GM12878 (cell line): ENCODE results near the gene SUPT4H1. TPM values are rescaled to one million over a fixed set of nuclear protein-coding genes. Genes with fewer than 3 reads are reported as not detected.
A peak's percentile ranks its signal among the peaks of the same experiment; 100 is the strongest.

Experiments used
- BHLHE40 ChIP-seq, 2 experiments: fragments of 450-650 bp in 1 of 2; IDR thresholded peaks; 2 replicates each; pipeline ENCODE4 v1.6.1; 2011 to 2017; ENCODE audit warnings: low read depth in 2 of 2, borderline replicate concordance in 1 of 2, improper control_type of control experiment in 1 of 2, low read length in 1 of 2, mild to moderate bottlenecking in 1 of 2
- BMI1 ChIP-seq: fragments of 450-650 bp; IDR thresholded peaks from 2 replicates; pipeline ENCODE4 v1.6.1; 2016; ENCODE audit warnings: mild to moderate bottlenecking, moderate library complexity, borderline replicate concordance
- CEBPB ChIP-seq, 2 experiments: fragments of 150-350 bp in 1 of 2; IDR thresholded peaks; 2 replicates each; pipeline ENCODE4 v1.6.1; 2012 to 2014; ENCODE audit warnings: low read depth in 2 of 2, low read length in 2 of 2, borderline replicate concordance in 1 of 2, inconsistent platforms in 1 of 2
- CHD4 ChIP-seq: fragments of 200-600 bp; sonication (generic); IDR thresholded peaks from 2 replicates; pipeline ENCODE4 v1.6.1; 2016; ENCODE audit warnings: mild to moderate bottlenecking
- CREB1 ChIP-seq: IDR thresholded peaks from 2 replicates; pipeline ENCODE4 v1.6.1; 2012; ENCODE audit warnings: low read depth, mild to moderate bottlenecking, inconsistent platforms
- CREM ChIP-seq: IDR thresholded peaks from 2 replicates; pipeline ENCODE4 v1.6.1; 2014; ENCODE audit warnings: antibody characterized with exemption, low read depth
- EED ChIP-seq: sonication (generic); IDR thresholded peaks from 2 replicates; pipeline ENCODE4 v1.6.1; 2016; ENCODE audit warnings: antibody characterized with exemption, low read depth
- FOS ChIP-seq: IDR thresholded peaks from 3 replicates; pipeline ENCODE4 v1.6.1; 2011; ENCODE audit warnings: borderline replicate concordance; ENCODE audit not compliant: insufficient read length; ENCODE audit errors: extremely low read depth
- HDAC2 ChIP-seq: fragments of 200-600 bp; sonication (generic); IDR thresholded peaks from 2 replicates; pipeline ENCODE4 v1.6.1; 2017
- IKZF2 ChIP-seq, 2 experiments: fragments of 450-650 bp; IDR thresholded peaks; 2 replicates each; pipeline ENCODE4 v1.6.1; 2017; ENCODE audit warnings: mild to moderate bottlenecking in 2 of 2, moderate library complexity in 2 of 2
- JUND ChIP-seq: IDR thresholded peaks from 2 replicates; pipeline ENCODE4 v1.6.1; 2012; ENCODE audit warnings: low read depth, mild to moderate bottlenecking, low read length, improper control_type of control experiment, moderate library complexity
- MEF2A ChIP-seq: IDR thresholded peaks from 2 replicates; pipeline ENCODE4 v1.6.1; 2011; ENCODE audit warnings: low read depth, mild to moderate bottlenecking, low read length, moderate library complexity; ENCODE audit not compliant: insufficient read depth
- MLLT1 ChIP-seq: fragments of 450-650 bp; IDR thresholded peaks from 2 replicates; pipeline ENCODE4 v1.6.1; 2016; ENCODE audit warnings: mild to moderate bottlenecking
- MTA2 ChIP-seq: fragments of 450-650 bp; IDR thresholded peaks from 2 replicates; pipeline ENCODE4 v1.6.1; 2016; ENCODE audit warnings: low read depth, mild to moderate bottlenecking, moderate library complexity
- MYB ChIP-seq: fragments of 150-350 bp; IDR thresholded peaks from 2 replicates; pipeline ENCODE4 v1.6.1; 2014; ENCODE audit warnings: mild to moderate bottlenecking, low read depth, low read length, borderline replicate concordance
- NFXL1 ChIP-seq: fragments of 450-650 bp; IDR thresholded peaks from 2 replicates; pipeline ENCODE4 v1.6.1; 2017; ENCODE audit warnings: antibody characterized with exemption, mild to moderate bottlenecking, borderline replicate concordance
- NKRF ChIP-seq: fragments of 450-650 bp; conservative IDR thresholded peaks from 2 replicates; pipeline ENCODE4 v1.6.1; 2017; ENCODE audit warnings: mild to moderate bottlenecking, moderate library complexity
- PAX5 ChIP-seq: IDR thresholded peaks from 2 replicates; pipeline ENCODE4 v1.6.1; 2011; ENCODE audit warnings: low read depth, low read length, borderline replicate concordance
- POLR2AphosphoS2 ChIP-seq: IDR thresholded peaks from 2 replicates; pipeline ENCODE4 v1.6.1; 2011; ENCODE audit warnings: low read depth, mild to moderate bottlenecking, low read length, improper control_type of control experiment, moderate library complexity
- POU2F2 ChIP-seq: IDR thresholded peaks from 3 replicates; pipeline ENCODE4 v1.6.1; 2011; ENCODE audit warnings: low read depth, mild to moderate bottlenecking, low read length, borderline replicate concordance
- RAD21 ChIP-seq: IDR thresholded peaks from 2 replicates; pipeline ENCODE4 v1.6.1; 2011; ENCODE audit warnings: mild to moderate bottlenecking, low read depth, low read length, moderate library complexity; ENCODE audit not compliant: insufficient read depth
- RB1 ChIP-seq: fragments of 450-650 bp; formaldehyde crosslinking; IDR thresholded peaks from 2 replicates; pipeline ENCODE4 v1.6.1; 2017; ENCODE audit warnings: mild to moderate bottlenecking, borderline replicate concordance
- SREBF2 ChIP-seq: IDR thresholded peaks from 2 replicates; pipeline ENCODE4 v1.6.1; 2012; ENCODE audit warnings: mild to moderate bottlenecking, low read length
- ZNF622 ChIP-seq: fragments of 450-650 bp; IDR thresholded peaks from 2 replicates; pipeline ENCODE4 v1.6.1; 2017; ENCODE audit warnings: mild to moderate bottlenecking, inconsistent platforms
- polyA plus RNA-seq, 11 experiments: library from polyadenylated mRNA; depleted of rRNA in 4 of 11; unstranded in 6 of 11; stranded (reverse) in 5 of 11; fragments of >200 nt; fragmentation: Nextera tagmentation in 4 of 11; fragmentation: Illumina TruSeq in 1 of 11; extraction: Ambion mirVana in 4 of 11; extraction: Trizol in 1 of 11; gene quantifications; 1 replicate in 1 of 11; 2 replicates in 10 of 11; pipeline versions ENCODE4 v1.2.1 to v1.2.3, GENCODE V29; 2011 to 2016; ENCODE audit warnings: inconsistent platforms in 2 of 11, missing spikeins in 2 of 11, low read depth in 1 of 11
- total RNA-seq, 4 experiments: library from RNA; depleted of rRNA in 3 of 4; stranded (reverse); fragments of >200 nt in 3 of 4; fragmentation: Illumina TruSeq in 1 of 4; extraction: Trizol in 1 of 4; gene quantifications; 2 replicates each; pipeline versions ENCODE4 v1.2.1 to v1.2.3, GENCODE V29; 2013 to 2021

The SUPT4H1 gene
- total and polyA plus RNA-seq, 10 of the 15 experiments (the other 5 are each of a cell fraction or from before 2014, with no cell fraction given): 83.8 to 293 (median 128) TPM

- TF ChIP-seq NKRF (0 out of 2 replicates have a peak, but pooled peaks have one; percentile 24), IKZF2 (IDR thresholded peaks at IDR 0.05) (no peak), BHLHE40 (IDR thresholded peaks at IDR 0.05; ENCODE audit: borderline replicate concordance in 1 of 2, low read depth in 2 of 2, low read length in 1 of 2) (no peak), CREB1 (no peak), JUND (0 out of 2 replicates have a peak, but pooled peaks have one; percentile 4), SREBF2 (no peak), CEBPB (IDR thresholded peaks at IDR 0.05; ENCODE audit: borderline replicate concordance in 1 of 2, low read depth in 2 of 2, low read length in 2 of 2) (no peak), RB1 (no peak), MYB (no peak), MLLT1 (no peak), BMI1 (no peak), RAD21 (no peak), CHD4 (no peak), HDAC2 (no peak), POU2F2 (peak; percentile 30; the same call in 1 of the 3 replicates), POLR2AphosphoS2 (no peak), NFXL1 (no peak), EED (peak; percentile 7; the same call in 1 of the 2 replicates), MEF2A (no peak), FOS (no peak), CREM (no peak), ZNF622 (no peak), PAX5 (0 out of 2 replicates have a peak, but pooled peaks have one; percentile 57), MTA2 (no peak)
Measured at GRCh38 chr17:58327363-58328194, 24.4 kb downstream of the SUPT4H1 start (continued).
